ENCODE data around the gene RRN3.
A peak's percentile ranks its signal among the peaks of the same experiment; 100 is the strongest.
"Not testable (repeated sequence)": the region's sequence is repeated elsewhere in the genome, so short reads cannot be mapped to it uniquely, and the experiment has no call there.

RRN3 gene

GRCh38 chr16:15099366-15099909 is 5.4 kb upstream of the RRN3 start:
- not testable (repeated sequence) for DNase-seq

DNA sequence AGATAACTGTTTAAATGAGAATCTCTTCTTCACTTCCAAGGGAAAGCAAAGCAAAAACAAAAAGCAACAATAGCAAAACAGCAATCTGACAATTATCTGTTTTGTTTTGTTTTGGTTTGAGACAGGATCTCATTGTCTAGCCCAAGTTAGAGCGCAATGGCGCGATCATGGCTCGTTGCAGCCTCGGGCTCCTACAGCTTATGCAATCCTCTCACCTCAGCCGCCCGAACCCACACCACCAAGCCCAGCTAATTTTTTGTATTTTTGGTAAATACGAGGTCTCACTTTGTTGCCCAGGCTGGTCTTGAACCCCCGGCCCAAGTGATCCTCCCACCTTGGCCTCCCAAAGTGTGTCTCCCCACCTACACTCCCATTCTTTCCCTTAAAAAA is 2.5 kb upstream of the RRN3 start:
- not testable (repeated sequence) for DNase-seq

DNA sequence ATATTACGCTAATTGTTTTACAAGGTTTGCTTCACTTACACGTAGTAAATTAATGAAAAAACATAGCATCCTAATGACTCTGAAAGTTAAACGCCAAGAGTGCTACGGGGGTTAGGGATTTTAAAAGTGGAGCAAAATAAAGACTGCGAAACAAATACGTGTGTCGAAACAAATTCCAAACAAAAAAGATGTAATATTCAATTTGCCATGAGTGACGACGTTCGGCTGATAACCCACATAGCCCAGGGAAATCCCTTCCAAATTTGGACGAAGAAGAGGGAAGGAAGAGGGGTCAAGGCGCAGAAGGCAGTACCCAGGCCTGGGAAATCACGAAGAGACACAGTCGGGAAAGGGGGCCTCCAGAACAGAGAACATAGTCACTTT is 509 bp downstream of the RRN3 start:
- DNase-seq: not testable (repeated sequence)

DNA sequence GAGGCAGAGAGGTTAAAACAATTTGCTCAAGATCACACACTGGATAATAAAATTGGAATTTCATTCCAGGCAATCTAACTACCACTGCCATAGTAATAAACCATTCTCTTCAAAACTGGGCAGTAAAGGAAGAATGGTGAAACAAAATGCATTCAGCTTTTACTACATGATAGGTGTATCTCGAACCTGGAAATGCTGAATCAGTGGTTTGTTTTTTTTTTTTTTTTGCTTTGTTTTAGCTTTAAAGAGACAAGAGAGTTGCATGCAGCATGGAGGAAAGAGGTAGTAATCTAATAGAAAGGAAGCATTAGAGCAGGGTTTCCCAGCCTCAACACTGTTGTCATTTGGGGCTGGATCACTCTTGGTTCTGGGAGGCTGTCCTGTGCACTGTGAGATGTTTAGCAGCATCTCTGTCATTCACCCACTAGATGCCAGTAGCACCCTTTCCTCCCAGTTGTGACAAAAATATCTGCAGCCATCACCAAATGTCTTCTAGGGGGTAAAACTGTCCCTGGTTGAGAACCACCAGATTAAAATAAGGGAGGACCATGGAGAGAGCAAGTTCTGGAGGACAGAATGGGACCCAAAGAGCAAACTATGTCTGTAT is 3.3 kb downstream of the RRN3 start:
- not testable (repeated sequence) for DNase-seq

DNA sequence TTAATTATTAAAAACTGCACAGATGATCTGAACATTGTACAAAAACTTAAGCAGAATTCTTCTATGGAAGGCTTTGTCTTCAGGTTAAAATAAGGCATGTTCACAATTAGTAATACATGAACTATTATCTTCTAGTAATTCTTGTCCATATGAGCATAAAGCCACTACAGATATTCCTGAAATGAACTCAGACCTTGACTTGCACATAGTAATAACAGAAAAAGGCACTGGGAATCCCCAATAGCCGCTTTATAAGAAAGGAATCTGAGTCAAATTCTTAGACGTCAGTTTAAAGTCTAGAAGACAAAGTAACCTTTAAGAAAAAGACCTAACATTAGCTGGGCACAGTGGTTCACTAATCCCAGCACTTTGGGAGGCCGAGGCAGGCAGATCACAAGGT is 11.3 kb downstream of the RRN3 start:
- DNase-seq: not testable (repeated sequence)

DNA sequence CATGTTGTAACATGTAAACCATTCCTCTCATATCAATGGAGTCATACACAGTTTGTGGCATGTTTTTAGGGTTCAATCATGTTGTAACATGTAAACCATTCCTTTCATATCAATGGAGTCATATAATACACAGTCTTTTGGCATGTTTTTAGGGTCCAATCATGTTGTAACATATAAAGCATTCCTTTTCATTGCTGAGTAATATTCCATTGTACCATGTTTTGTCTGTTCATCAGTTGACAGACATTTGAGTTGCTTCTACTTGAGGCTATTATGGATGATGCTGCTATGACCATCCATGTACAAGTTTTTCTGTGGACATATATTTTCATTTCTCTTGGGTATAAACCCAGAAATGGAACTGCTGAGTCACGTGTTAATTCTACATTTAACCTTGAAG is 13.2 kb downstream of the RRN3 start:
- DNase-seq: not testable (repeated sequence)

DNA sequence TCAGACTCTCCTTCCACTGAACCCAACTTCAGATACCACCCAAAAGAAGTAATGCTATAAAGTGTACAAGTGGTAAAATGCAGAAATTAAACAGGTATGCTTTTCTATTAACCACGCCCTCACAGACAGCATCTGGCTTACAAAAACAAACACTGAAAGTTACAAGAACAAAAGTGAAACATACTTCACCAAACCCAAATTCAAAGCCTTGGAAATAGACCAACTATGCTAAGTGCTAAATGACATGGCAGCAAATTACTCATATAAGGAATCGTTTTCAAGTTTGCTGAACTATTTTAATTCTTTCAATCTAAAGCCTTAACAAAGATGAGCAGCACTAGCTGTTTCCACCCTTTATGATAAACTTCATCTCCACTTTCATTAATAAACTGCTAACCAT is 17.9 kb downstream of the RRN3 start:
- not testable (repeated sequence) for DNase-seq

DNA sequence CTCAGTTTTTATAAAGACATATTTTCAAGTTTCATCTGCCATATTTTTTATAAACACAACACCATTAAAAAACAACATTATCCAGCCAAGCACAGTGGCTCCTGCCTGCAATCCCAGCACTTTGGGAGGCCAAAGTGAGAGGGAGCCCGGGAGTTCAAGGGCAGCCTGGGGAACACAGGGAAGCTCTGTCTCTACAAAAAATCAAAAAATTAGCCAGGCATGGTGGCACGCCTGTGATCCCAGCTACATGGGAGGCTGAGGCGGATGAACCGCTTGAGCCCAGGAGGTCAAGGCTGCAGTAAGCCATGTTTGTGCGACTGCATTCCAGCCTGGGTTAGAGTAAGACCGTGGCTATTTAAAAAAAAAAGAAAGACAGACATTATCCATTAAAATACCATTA is 21.0 kb downstream of the RRN3 start:
- no peak for DNase-seq

DNA sequence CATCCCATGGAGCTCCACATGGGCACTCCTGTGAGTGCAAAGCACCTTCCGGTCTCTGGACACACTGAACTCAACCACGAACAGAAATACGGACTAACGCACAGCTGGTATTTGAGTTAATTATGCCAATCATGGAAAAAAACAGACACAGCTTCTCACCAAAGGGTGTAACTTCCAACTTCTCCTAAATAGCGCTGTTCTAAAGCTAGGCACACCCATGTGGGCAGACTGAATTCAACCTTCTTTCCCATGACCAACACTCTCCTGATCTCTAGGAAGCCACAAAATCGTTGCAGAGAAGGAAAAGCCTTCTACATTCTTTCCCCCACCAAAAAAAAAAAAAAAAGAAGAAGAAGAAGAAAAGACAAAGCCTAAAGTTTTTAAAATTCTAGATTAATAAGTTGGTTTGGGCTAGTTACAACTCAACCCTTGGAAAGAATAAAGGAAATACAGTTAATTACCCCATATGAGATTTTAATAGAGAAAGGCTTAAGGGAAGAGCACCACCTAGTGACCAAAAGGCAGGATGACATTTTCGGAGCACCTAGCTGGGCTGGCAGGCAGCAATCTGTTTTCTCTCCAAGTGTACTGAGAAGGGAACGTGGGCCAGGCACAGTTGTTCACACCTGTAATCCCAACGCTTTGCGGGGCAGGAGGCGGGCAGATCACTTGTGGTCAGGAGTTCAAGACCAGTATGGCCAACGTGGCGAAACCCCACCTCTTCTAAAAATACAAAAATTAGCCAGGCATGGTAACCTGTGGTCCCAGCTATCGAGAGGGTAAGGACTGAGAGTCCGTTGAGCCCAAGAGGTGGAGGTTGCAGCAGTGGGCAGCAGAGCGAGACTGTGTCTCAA is 21.9 kb downstream of the RRN3 start:
- DNase-seq: not testable (repeated sequence)

- not testable (repeated sequence) for DNase-seq
Observed at GRCh38 chr16:15071013-15071412, 23.1 kb downstream of the RRN3 start.

DNA sequence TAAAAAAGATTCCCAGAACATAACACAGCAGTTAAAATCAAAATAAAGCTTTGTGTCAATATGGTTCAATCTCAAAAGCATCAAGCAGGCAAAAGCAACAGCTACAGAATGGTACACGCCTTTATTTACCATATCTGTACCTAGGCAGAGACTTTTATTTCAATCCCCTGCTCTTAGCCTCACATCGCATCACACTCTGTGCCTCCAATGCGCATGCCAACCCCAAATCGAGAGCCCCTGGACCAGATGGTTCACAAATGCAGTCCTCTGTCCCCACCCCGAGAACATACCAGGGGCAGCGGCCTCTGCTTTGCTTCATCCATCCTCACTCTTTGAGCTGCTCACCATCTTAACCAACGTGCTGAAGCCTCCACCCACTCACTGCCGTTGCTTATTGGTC is 27.4 kb downstream of the RRN3 start:
- not testable (repeated sequence) for DNase-seq

DNA sequence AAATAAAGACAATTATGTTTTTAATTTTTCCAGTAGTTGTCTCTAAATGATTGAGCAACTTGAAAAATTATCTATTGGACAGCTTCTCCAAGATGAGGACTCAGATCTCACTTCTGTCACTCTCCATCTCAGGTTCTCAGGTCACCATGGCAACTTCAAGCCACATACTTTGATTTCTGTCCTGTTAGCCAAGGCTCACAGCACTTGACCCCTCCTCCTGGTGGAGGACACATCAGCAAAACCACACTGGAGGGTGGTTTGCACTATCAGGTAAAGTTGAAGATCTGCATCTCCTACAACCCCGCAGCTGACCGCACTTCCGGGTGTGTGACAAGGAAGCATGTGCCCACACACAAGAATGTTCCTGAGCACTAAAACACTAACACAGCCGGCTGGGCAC is 28.1 kb downstream of the RRN3 start:
- DNase-seq: not testable (repeated sequence)

- DNase-seq: not testable (repeated sequence)
Observed at GRCh38 chr16:15062085-15062810, 31.8 kb downstream of the RRN3 start.

- no peak for DNase-seq
Observed at GRCh38 chr16:15059324-15059723, 34.7 kb downstream of the RRN3 start.

GRCh38 chr16:15057681-15058417 is 36.2 kb downstream of the RRN3 start:
- DNase-seq: no peak

GRCh38 chr16:15055141-15056053 is 38.7 kb downstream of the RRN3 start:
- DNase-seq: peak; percentile 57 to 79 (median 68)

DNA sequence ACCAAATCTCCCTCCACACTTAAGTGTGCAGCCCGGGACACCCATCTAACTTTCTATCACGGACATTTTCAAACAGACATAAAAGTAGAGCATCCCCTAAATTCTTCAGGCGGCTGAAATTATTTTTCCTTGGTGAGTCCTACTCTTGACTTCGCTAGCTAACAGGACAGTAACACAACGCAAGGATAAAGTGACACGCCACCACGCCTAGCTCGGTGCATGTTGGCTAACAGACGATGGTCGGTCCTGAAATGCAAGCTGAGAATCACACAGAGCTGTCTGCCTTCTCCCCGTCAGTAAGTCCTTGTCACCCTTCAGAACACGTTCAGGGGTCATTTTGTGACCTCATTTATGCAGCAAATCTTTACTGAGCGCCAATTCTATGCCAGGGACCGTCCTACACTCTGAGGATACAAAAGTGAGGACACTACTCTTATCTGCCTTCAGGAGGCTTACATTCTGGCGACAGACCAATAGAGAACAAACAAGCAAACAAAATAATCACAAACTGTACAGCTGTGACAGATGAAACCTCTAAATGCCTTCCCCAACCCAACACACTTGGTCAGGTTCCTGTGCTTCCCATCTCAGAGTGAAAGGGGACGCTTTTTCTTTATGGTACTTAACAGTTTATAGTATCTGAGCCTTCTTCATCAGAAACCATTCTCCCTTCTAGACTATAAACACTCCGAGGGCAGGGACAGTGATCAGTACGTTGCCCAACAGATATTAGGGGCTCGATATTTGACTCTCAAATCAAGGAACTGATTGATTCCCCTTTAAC is 39.5 kb downstream of the RRN3 start:
- DNase-seq: no peak

GRCh38 chr16:15053904-15054303 is 40.2 kb downstream of the RRN3 start:
- no peak for DNase-seq

DNA sequence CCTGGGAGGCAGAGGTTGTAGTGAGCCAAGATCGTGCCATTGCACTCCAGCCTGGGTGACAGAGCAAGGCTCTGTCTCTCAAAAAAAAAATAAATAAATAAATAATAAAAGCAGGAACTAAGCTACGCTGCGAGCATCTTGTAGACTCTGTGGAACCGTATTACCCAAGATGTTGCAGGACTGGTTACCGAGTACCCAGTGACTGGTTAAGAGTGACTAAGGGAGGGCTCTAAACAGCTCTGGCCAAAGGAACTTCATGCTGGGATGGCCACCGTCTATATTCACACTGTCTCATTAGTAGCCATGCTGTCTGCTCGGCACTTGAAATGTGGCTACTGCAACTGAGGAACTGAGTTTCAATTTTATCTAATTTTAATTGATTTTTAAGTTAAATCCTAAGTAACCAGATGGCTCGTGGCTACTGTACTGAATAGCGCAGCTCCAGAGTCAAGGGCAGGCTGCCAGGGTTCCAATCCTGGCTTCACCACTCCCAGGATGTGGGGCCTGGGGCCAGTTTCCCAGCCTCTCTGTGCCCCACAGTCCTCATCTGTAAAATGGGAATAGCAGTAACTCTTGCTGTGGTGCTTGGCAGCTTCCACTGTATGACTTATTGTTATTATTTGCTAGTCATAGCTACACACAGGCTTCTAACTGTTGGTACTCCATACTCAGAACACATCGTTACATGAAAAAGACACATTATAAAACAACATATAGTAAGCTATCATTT is 41.2 kb downstream of the RRN3 start:
- DNase-seq: no peak

DNA sequence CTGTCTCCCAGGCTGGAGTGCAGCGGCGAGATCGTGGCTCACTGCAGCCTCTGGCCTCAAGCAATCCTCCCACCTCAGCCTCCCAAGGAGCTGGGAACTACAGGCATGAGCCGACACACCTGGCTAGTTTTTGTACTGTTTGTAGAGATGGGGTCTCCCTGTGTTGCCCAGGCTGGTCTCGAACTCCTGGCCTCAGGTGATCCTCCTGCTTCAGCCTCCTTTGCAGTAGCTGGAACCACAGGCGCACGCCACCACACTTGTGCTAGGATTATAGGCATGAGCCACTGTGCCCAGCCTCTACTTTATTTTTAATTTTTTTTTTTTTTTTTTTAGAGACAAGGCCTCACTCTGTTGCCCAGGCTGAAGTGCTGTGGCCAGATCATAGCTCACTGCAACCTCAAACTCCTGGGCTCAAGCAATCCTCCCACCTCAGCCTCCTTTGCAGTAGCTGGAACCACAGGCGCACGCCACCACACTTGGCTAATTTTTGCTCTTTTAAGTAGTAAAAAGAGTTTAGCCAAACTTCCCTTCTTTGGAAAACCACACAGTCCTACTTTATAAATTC is 42.6 kb downstream of the RRN3 start:
- DNase-seq: no peak
